ENCODE data around the gene CALR3. TPM values are rescaled to one million over a fixed set of nuclear protein-coding genes. Genes with fewer than 3 reads are reported as not detected.

The CALR3 gene
- total RNA-seq, 2 donors from 2014 or later = not detected

- DNase-seq (ENCODE audit: low spot score) = no peak
- no peak for ATAC-seq (ENCODE audit: insufficient number of reproducible peaks, low FRiP score, low read depth)
- Histone ChIP-seq H3K4me3 (no peak overlapping the region), H3K4me1 (ENCODE audit: control insufficient read depth in 1 of 2, low read depth in 2 of 2) (no peaks in the 10 kb centered on the region), H3K27ac (no peak overlapping the region), H3K9me3 (no peaks in the 10 kb centered on the region), H3K27me3 (replicated peaks; ENCODE audit: insufficient read depth) (no peaks in the 10 kb centered on the region), H3K36me3 (peaks cover 88% of the 10 kb centered on the region)
- TF ChIP-seq, protein P1, sequence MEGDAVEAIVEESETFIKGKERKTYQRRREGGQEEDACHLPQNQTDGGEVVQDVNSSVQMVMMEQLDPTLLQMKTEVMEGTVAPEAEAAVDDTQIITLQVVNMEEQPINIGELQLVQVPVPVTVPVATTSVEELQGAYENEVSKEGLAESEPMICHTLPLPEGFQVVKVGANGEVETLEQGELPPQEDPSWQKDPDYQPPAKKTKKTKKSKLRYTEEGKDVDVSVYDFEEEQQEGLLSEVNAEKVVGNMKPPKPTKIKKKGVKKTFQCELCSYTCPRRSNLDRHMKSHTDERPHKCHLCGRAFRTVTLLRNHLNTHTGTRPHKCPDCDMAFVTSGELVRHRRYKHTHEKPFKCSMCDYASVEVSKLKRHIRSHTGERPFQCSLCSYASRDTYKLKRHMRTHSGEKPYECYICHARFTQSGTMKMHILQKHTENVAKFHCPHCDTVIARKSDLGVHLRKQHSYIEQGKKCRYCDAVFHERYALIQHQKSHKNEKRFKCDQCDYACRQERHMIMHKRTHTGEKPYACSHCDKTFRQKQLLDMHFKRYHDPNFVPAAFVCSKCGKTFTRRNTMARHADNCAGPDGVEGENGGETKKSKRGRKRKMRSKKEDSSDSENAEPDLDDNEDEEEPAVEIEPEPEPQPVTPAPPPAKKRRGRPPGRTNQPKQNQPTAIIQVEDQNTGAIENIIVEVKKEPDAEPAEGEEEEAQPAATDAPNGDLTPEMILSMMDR (IDR thresholded peaks at IDR 0.05) = no peak
These were observed 25.8 kb upstream of the CALR3 start for GRCh38 chr19:16521715-16522289.

DNA sequence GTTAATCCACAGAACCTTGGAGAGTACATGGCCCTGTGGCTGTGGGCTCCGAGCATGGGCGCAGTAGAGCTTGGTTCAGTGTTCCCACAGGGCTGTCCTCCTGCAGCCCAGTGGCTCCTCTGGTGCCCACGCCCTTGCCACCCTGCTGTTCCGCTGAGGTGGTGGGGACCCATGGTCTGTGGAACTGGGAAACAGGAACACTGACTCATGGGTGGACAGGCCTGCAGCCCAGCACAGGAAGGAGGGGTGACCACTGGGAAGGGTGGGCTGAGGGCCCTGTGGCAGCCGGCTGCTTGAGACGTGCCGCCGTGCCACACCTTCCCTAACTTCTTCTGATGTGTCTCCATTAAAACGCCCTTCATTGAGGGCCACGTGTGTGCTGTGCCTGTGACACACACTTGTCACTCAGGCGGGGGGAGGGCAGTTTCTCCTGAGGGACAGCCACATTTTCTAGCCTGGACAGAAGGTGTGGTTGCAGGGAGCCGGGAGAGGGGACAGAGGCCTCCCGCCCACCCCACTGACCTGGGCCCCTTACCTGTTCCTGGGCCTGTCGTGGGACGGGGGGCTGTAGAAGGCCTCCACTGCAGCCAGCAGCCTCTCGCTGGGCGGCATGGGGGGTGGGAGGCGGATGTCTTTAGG, 25.1 kb upstream of the CALR3 start:
- no peaks in the 10 kb centered on the region for H3K4me1 ChIP-seq (ENCODE audit: control insufficient read depth in 1 of 2, low read depth in 2 of 2)

DNA sequence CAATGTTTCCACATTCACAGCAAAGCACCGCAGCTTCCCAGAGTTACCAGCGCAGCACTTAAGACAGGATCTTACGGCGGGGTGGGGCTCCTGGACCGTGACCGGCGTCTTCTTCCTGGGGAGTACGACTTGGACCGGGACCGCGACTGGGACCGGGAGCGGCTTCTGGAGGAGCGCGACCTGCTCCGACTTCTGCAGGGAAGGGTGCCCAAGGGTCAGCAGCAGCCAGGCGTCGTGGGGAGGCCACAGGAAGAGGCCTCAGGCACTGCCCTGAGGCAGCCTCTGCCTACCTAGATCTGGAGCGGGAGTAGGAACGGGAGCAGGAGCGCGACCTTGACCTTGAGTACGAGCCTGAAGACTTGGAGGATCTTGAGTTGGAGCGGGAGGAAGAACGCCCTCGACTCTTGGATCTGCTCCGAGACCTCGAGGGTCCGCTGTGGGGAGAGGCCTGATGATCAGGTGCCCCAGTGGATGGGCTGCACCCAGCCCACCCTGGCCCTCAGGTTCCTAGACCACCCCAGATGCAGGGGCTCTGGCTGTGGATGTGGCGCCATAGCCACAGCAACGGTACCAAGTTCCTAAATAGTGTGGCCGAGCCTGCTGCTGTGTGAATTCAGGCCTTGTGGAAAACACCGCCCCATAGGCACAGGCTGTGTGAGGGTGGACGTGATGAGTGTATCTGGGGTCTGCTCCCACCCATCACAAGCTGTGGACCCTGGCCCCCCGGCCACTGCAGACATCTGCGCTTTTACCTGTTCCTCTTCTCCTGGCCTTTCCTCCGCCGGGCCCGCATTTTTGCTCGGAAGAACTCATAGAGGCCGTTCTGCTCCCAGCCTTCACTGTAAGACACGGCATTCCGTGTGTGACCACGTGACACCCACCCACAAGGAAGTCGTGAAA, 24.4 kb upstream of the CALR3 start:
- H3K27me3 ChIP-seq (replicated peaks; ENCODE audit: insufficient read depth) = no peaks in the 10 kb centered on the region
- no peaks in the 10 kb centered on the region for H3K4me1 ChIP-seq (ENCODE audit: control insufficient read depth in 1 of 2, low read depth in 2 of 2)
- ATAC-seq (ENCODE audit: insufficient number of reproducible peaks, low FRiP score, low read depth) = no peak
- TF ChIP-seq, protein P1 (IDR thresholded peaks at IDR 0.05) = no peak
- DNase-seq (ENCODE audit: low spot score) = no peak
- no peak overlapping the region for H3K27ac ChIP-seq
- no peak overlapping the region for H3K4me3 ChIP-seq
- no peaks in the 10 kb centered on the region for H3K9me3 ChIP-seq
- peaks cover 77% of the 10 kb centered on the region for H3K36me3 ChIP-seq

More for the DNA sequence above, 25.1 kb upstream of the CALR3 start:
- H3K4me3 ChIP-seq = no peak overlapping the region
- ATAC-seq (ENCODE audit: insufficient number of reproducible peaks, low FRiP score, low read depth) (no peak), DNase-seq (ENCODE audit: low spot score) (no peak)
- no peaks in the 10 kb centered on the region for H3K27me3 ChIP-seq (replicated peaks; ENCODE audit: insufficient read depth)
- no peaks in the 10 kb centered on the region for H3K9me3 ChIP-seq
- H3K27ac ChIP-seq = no peak overlapping the region
- TF ChIP-seq, protein P1 (IDR thresholded peaks at IDR 0.05) = no peak
- peaks cover 84% of the 10 kb centered on the region for H3K36me3 ChIP-seq

GRCh38 chr19:16519230-16519687, 23.3 kb upstream of the CALR3 start:
- TF ChIP-seq, protein P1 (IDR thresholded peaks at IDR 0.05) = no peak
- DNase-seq (ENCODE audit: low spot score) (no peak), ATAC-seq (ENCODE audit: insufficient number of reproducible peaks, low FRiP score, low read depth) (no peak)
- H3K4me1 ChIP-seq (ENCODE audit: control insufficient read depth in 1 of 2, low read depth in 2 of 2) = no peaks in the 10 kb centered on the region
- no peaks in the 10 kb centered on the region for H3K9me3 ChIP-seq
- no peak overlapping the region for H3K27ac ChIP-seq
- no peaks in the 10 kb centered on the region for H3K27me3 ChIP-seq (replicated peaks; ENCODE audit: insufficient read depth)
- H3K4me3 ChIP-seq = no peak overlapping the region
- H3K36me3 ChIP-seq = peaks cover 71% of the 10 kb centered on the region

Data from thoracic aorta (tissue), 2 donors.